HepG2 (cell line): Measurements from ENCODE around the gene SHISA4. TPM values are rescaled to one million over a fixed set of nuclear protein-coding genes. Genes with fewer than 3 reads are reported as not detected.

Experiments used
- ATAC-seq: fragments of 200-7000 bp; cut with Tn5 transposase; 3 replicates; pipeline ENCODE4 v1.9.1; 2020; ENCODE audit warnings: mild to moderate bottlenecking, moderate library complexity
- Bru-seq: library from RNA; stranded (reverse); fragments of 400-500 nt; gene quantifications from one replicate; lab custom pipeline; 2021; lab: Mats Ljungman, UMichigan
- BruChase-seq, 2 experiments: library from RNA; stranded (reverse); fragments of 400-500 nt; gene quantifications; one replicate each; lab custom pipeline; 2021; lab: Mats Ljungman, UMichigan
- BruUV-seq: library from RNA; stranded (reverse); fragments of 400-500 nt; replicated peaks from 2 replicates; lab custom pipeline; 2021; lab: Mats Ljungman, UMichigan
- CTCF ChIA-PET: fragments of 300-600 bp; formaldehyde crosslinking; extraction: SDS; loops from one replicate; lab custom pipeline; 2021; ENCODE audit warnings: low total read pairs, inconsistent platforms, low intra/inter-chr PET ratio; lab: Yijun Ruan, JAX
- POLR2A ChIA-PET: fragments of 350-600 bp; sonication (Branson Sonifier 250); formaldehyde crosslinking; loops from one replicate; lab custom pipeline; 2020; ENCODE audit warnings: antibody characterized with exemption, inconsistent platforms; lab: Yijun Ruan, JAX
- DNase-seq: peaks from one replicate; pipeline ENCODE4 v3.0.0-alpha.2; 2015; ENCODE audit warnings: low spot score
- FAIRE-seq: peaks from 3 replicates; lab custom pipeline; 2011; peaks lifted over from hg19 to GRCh38; lab: Jason Lieb, UNC
- H2AFZ ChIP-seq: one replicate; pipeline ENCODE4 v1.6.1; 2011; ENCODE audit warnings: low read length, inconsistent platforms
- H3K27ac ChIP-seq: fragments of 300-600 bp; 3 replicates; pipeline ENCODE4 v1.8.0; 2011; ENCODE audit warnings: mixed run types, mild to moderate bottlenecking, mixed read lengths, low read length, inconsistent platforms; ENCODE audit not compliant: insufficient read depth; ENCODE audit errors: extremely low read length
- H3K27me3 ChIP-seq, 2 experiments: fragments of 200-600 bp in 1 of 2; 2 replicates in 1 of 2; 3 replicates in 1 of 2; pipeline versions ENCODE4 v1.6.0 to v1.8.0; 2011; ENCODE audit warnings: low read length in 2 of 2, mild to moderate bottlenecking in 2 of 2, moderate library complexity in 2 of 2, inconsistent platforms in 1 of 2; ENCODE audit not compliant: insufficient read depth in 2 of 2, control insufficient read depth in 1 of 2
- H3K36me3 ChIP-seq, 2 experiments: fragments of 200-600 bp in 1 of 2; replicated peaks in 1 of 2; 2 replicates in 1 of 2; 3 replicates in 1 of 2; pipeline versions ENCODE4 v1.5.1 to v1.8.0; 2011; ENCODE audit warnings: low read length in 2 of 2, inconsistent platforms in 1 of 2; ENCODE audit not compliant: insufficient read depth in 2 of 2, control insufficient read depth in 1 of 2
- H3K4me1 ChIP-seq: 2 replicates; pipeline ENCODE4 v1.5.1; 2012; ENCODE audit warnings: low read length, inconsistent platforms; ENCODE audit not compliant: insufficient read depth
- H3K4me2 ChIP-seq: 2 replicates; pipeline ENCODE4 v1.6.0; 2011; ENCODE audit warnings: low read depth, low read length, inconsistent platforms
- H3K4me3 ChIP-seq, 3 experiments: fragments of 200-600 bp in 1 of 3; sonication (generic), shearing (Covaris generic) in 1 of 3; replicated peaks in 1 of 3; 2 replicates each; pipeline ENCODE4 v1.5.1; 2011 to 2016; ENCODE audit warnings: low read length in 3 of 3, inconsistent platforms in 2 of 3, low read depth in 2 of 3, mild to moderate bottlenecking in 2 of 3, control low read depth in 1 of 3, mixed read lengths in 1 of 3; ENCODE audit not compliant: insufficient read depth in 1 of 3
- H3K79me2 ChIP-seq: one replicate; pipeline ENCODE4 v1.6.1; 2011; ENCODE audit warnings: low read length, inconsistent platforms; ENCODE audit not compliant: insufficient read depth
- H3K9ac ChIP-seq: 2 replicates; pipeline ENCODE4 v1.6.0; 2011; ENCODE audit warnings: mild to moderate bottlenecking, low read depth, low read length, inconsistent platforms; ENCODE audit not compliant: insufficient read depth
- H3K9me3 ChIP-seq: 2 replicates; pipeline ENCODE4 v1.5.1; 2012; ENCODE audit warnings: mild to moderate bottlenecking, low read length
- H4K20me1 ChIP-seq: 2 replicates; pipeline ENCODE4 v1.6.0; 2011; ENCODE audit warnings: inconsistent platforms, mild to moderate bottlenecking, low read length, moderate library complexity; ENCODE audit not compliant: insufficient read depth
- ATF1 ChIP-seq: IDR thresholded peaks from 2 replicates; pipeline ENCODE4 v1.6.1; 2016; ENCODE audit warnings: mild to moderate bottlenecking, control low read depth
- GABPB1 ChIP-seq: IDR thresholded peaks from 2 replicates; pipeline ENCODE4 v1.6.1; 2016; ENCODE audit warnings: mild to moderate bottlenecking, missing genetic modification reagents, moderate library complexity, missing compliant biosample characterization
- HNRNPL ChIP-seq: fragments of 200-400 bp; formaldehyde crosslinking; IDR thresholded peaks from 2 replicates; pipeline ENCODE4 v1.6.1; 2017; ENCODE audit warnings: mild to moderate bottlenecking, low read depth, low read length
- IRX3 ChIP-seq: sonication (generic); formaldehyde crosslinking; IDR thresholded peaks from 2 replicates; pipeline ENCODE4 v1.8.1; 2023; ENCODE audit warnings: mild to moderate bottlenecking, low read depth, missing genetic modification reagents, borderline replicate concordance
- XRCC5 ChIP-seq: fragments of 200-400 bp; formaldehyde crosslinking; optimal IDR thresholded peaks from 2 replicates; pipeline ENCODE3; 2017; ENCODE audit warnings: mild to moderate bottlenecking, low read length
- ZFX ChIP-seq: sonication (generic); formaldehyde crosslinking; IDR thresholded peaks from 2 replicates; pipeline ENCODE4 v1.4.0; 2020; ENCODE audit warnings: mild to moderate bottlenecking, low read depth, missing genetic modification reagents, moderate library complexity
- ZNF772 ChIP-seq: sonication (generic); formaldehyde crosslinking; IDR thresholded peaks from 2 replicates; pipeline ENCODE4 v1.5.0; 2020; ENCODE audit warnings: mild to moderate bottlenecking, missing genetic modification reagents
- WGBS: methylation state at CpG from one replicate; pipeline ENCODE4 v1.1.6; 2017; ENCODE audit warnings: low lambda C conversion rate; 5-methylcytosine and 5-hydroxymethylcytosine counted together
- in situ Hi-C: cut with HindIII; loops from 2 replicates; pipeline ENCODE4 v1.10.0; 2017; ENCODE audit warnings: low pct_unique_long_range_greater_than_20kb; ENCODE audit not compliant: extremely low pct_ligation_motif_present
- intact Hi-C: fragments of 100-400 bp; cut with micrococcal nuclease; formaldehyde crosslinking; loops from one replicate; pipeline ENCODE4 v1.10.0; 2022; ENCODE audit not compliant: unreplicated experiment
- long read RNA-seq, 2 experiments: library from RNA in 1 of 2; library from polyadenylated mRNA in 1 of 2; stranded (forward) in 1 of 2; unstranded in 1 of 2; transcript quantifications; one replicate each; pipeline ENCODE4 v2.0.0, GENCODE V29; 2019 to 2022
- polyA minus RNA-seq, 3 experiments: library from RNA; depleted of rRNA, polyadenylated mRNA; stranded (reverse); fragments of >200 nt; gene quantifications; 2 replicates each; pipeline ENCODE4 v1.2.3, GENCODE V29; 2011; ENCODE audit warnings: low replicate concordance in 1 of 3
- polyA plus RNA-seq, 8 experiments: library from polyadenylated mRNA; depleted of rRNA in 3 of 8; stranded (reverse) in 7 of 8; unstranded in 1 of 8; fragments of >200 nt; fragmentation: Illumina TruSeq in 4 of 8; extraction: Trizol in 4 of 8; gene quantifications; 2 replicates each; pipeline versions ENCODE4 v1.2.1 to v1.2.3, GENCODE V29; 2011 to 2016; ENCODE audit warnings: low read depth in 4 of 8, missing spikeins in 1 of 8, mixed read lengths in 1 of 8; ENCODE audit not compliant: insufficient read depth in 1 of 8
- total RNA-seq, 5 experiments: library from RNA; depleted of rRNA; stranded (reverse); fragments of >200 nt; fragmentation: Illumina TruSeq; extraction: Trizol; gene quantifications; 2 replicates each; pipeline ENCODE4 v1.2.3, GENCODE V29; 2016; ENCODE audit warnings: low read depth in 1 of 5
- TF ChIP-seq, protein P1 (sequence below): sonication (generic); formaldehyde crosslinking; IDR thresholded peaks from 2 replicates; pipeline ENCODE4 v1.9.0; 2022; ENCODE audit warnings: low read depth, missing genetic modification reagents
- TF ChIP-seq, protein P2 (sequence below): sonication (generic); formaldehyde crosslinking; IDR thresholded peaks from 2 replicates; pipeline ENCODE4 v1.8.1; 2023; ENCODE audit warnings: missing genetic modification reagents, inconsistent platforms, borderline replicate concordance

The SHISA4 gene, protein sequence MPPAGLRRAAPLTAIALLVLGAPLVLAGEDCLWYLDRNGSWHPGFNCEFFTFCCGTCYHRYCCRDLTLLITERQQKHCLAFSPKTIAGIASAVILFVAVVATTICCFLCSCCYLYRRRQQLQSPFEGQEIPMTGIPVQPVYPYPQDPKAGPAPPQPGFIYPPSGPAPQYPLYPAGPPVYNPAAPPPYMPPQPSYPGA
- total RNA-seq (2016; rRNA removed; fragmentation: Illumina TruSeq; extraction: Trizol), result 0.24 and 0.51 TPM in 2 replicates
- total RNA-seq (2016; cell fraction: cytosol; rRNA removed; fragmentation: Illumina TruSeq; extraction: Trizol; ENCODE audit: low read depth), result 0.97 and 1.8 TPM in 2 replicates
- total RNA-seq (2016; cell fraction: insoluble cytoplasmic fraction; rRNA removed; fragmentation: Illumina TruSeq; extraction: Trizol), result 0.21 and 0.45 TPM in 2 replicates
- 0.86 and 1.4 TPM in 2 replicates for total RNA-seq (2016; cell fraction: membrane; rRNA removed; fragmentation: Illumina TruSeq; extraction: Trizol)
- 0.44 and 0.47 TPM in 2 replicates for total RNA-seq (2016; cell fraction: nucleus; rRNA removed; fragmentation: Illumina TruSeq; extraction: Trizol)
- polyA plus RNA-seq (2011; rRNA removed), result 1.0 and 1.1 TPM in 2 replicates
- polyA plus RNA-seq (2011; cell fraction: cytosol; rRNA removed), result 0.59 and 1.4 TPM in 2 replicates
- polyA plus RNA-seq (2011; cell fraction: nucleus; rRNA removed), result 0.83 and 1.5 TPM in 2 replicates
- 0.17 TPM in 1 of 2 replicates, not detected in the other for polyA plus RNA-seq (2012)
- 2.6 and 3.1 TPM in 2 replicates for polyA plus RNA-seq (2016; cell fraction: cytosol; fragmentation: Illumina TruSeq; extraction: Trizol; ENCODE audit: low read depth)
- 0.36 and 0.81 TPM in 2 replicates for polyA plus RNA-seq (2016; cell fraction: insoluble cytoplasmic fraction; fragmentation: Illumina TruSeq; extraction: Trizol; ENCODE audit: low read depth)
- 2.1 and 2.2 TPM in 2 replicates for polyA plus RNA-seq (2016; cell fraction: membrane; fragmentation: Illumina TruSeq; extraction: Trizol; ENCODE audit: low read depth)
- polyA plus RNA-seq (2016; cell fraction: nucleus; fragmentation: Illumina TruSeq; extraction: Trizol; ENCODE audit: insufficient read depth, low read depth), result 0.72 and 1.3 TPM in 2 replicates
- 1.0 and 5.4 TPM in 2 replicates for polyA minus RNA-seq (2011; rRNA and poly(A)+ RNA removed; ENCODE audit: low replicate concordance)
- polyA minus RNA-seq (2011; cell fraction: cytosol; rRNA and poly(A)+ RNA removed), result not detected in 2 replicates
- polyA minus RNA-seq (2011; cell fraction: nucleus; rRNA and poly(A)+ RNA removed), result not detected in 2 replicates
- Bru-seq, nascent RNA, result percentile 4 among the genes with signal in this experiment
- BruChase-seq, experiment 1, labeled RNA remaining after a 6-hour chase, result percentile 24 among the genes with signal in this experiment
- percentile 21 among the genes with signal in this experiment for BruChase-seq, experiment 2, labeled RNA remaining after a 2-hour chase
- long read RNA-seq, experiment 1, partial matches to known transcripts, result 0 of 1 reads
- long read RNA-seq, experiment 1, other reads (novel, unspliced or antisense), result 0 of 1 reads
- long read RNA-seq, experiment 2, transcript SHISA4-201 (5 exons, 1,341 nt), result major isoform, 5 of 8 reads
- long read RNA-seq, experiment 2, partial matches to known transcripts, result 3 of 8 reads
- long read RNA-seq, experiment 2, other reads (novel, unspliced or antisense), result 0 of 8 reads

DNA sequence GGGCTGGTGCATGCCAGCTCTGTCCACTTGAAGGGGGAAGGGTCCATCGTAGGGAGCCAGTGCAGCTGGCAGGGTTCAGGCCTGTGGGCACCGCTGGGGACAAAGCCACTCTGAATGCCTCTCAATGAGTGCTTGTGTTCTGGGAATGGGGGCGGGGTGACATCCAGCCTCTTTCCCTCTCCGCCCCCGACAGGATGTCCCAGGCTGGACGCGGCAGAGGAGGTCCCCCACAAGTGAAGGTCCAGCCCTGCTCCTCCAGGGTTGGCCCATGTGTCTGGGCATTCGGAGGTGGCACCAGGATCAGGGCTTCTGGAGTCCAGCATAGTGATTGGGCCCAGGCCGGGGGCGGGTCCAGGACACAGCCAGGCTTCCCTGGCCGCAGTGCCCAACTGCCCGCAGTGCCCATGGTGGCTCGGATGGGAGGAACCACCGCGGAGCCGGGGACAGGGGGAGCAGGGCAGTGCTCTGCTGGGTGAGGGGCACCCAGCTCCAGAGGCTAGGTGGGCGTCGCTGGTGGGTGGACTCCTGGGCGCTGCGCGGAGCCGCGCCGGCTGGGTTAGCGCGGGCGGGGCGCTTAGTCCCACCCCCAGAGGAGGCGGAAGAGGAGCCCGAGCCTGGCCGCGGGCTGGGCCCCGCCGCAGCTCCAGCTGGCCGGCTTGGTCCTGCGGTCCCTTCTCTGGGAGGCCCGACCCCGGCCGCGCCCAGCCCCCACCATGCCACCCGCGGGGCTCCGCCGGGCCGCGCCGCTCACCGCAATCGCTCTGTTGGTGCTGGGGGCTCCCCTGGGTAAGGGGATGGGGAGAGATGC is at the start of gene SHISA4:
Gene SHISA4 (plus strand): TSS at position 617 of the 808 bp plus-strand sequence. CDS start 97 bp downstream, at position 714.
- in situ Hi-C loops (no loop called here), intact Hi-C loops (loop anchor here (5.0 kb wide), 1 partner anchor 94 kb away; the partner anchor contains the start of gene RNPEP)
- no peaks in the 10 kb centered on the region for H3K79me2 ChIP-seq
- ChIA-PET CTCF (no interaction called here), POLR2A (no interaction called here)
- peaks cover 5 to 36% of the 10 kb centered on the region in 2 experiments; a peak in 3 of 5 replicates for H3K27me3 ChIP-seq
- ATAC-seq, result peak; percentile 63
- peak within 1 kb of the TSS; percentile 36 for H3K9ac ChIP-seq
- peaks cover 27% of the 10 kb centered on the region for H3K4me1 ChIP-seq
- peak within 1 kb of the TSS; percentile 57 to 75 (median 65) for H3K4me3 ChIP-seq
- WGBS, result 11% methylated on average over 12 of the region's 49 CpGs
- no peak within 1 kb of the TSS for H2AFZ ChIP-seq
- no TSS peak for BruUV-seq
- H3K36me3 ChIP-seq, result no peaks in the 10 kb centered on the region
- H3K9me3 ChIP-seq, result no peaks in the 10 kb centered on the region
- peak within 1 kb of the TSS; percentile 85 for H3K4me2 ChIP-seq
- H3K27ac ChIP-seq, result no peak within 1 kb of the TSS
- peak; percentile 29 for DNase-seq
- no peaks in the 10 kb centered on the region for H4K20me1 ChIP-seq
- no peak for FAIRE-seq
- TF ChIP-seq HNRNPL (peak; percentile 98), XRCC5 (peak; percentile 33), GABPB1 (CRISPR knock-in tag) (0 out of 2 replicates have a peak, but pooled peaks have one; percentile 38), IRX3 (CRISPR knock-in tag) (no peak), ATF1 (CRISPR knock-in tag) (no peak), ZFX (CRISPR knock-in tag) (no peak), ZNF772 (0 out of 2 replicates have a peak, but pooled peaks have one; percentile 20)
- TF ChIP-seq, protein P1, sequence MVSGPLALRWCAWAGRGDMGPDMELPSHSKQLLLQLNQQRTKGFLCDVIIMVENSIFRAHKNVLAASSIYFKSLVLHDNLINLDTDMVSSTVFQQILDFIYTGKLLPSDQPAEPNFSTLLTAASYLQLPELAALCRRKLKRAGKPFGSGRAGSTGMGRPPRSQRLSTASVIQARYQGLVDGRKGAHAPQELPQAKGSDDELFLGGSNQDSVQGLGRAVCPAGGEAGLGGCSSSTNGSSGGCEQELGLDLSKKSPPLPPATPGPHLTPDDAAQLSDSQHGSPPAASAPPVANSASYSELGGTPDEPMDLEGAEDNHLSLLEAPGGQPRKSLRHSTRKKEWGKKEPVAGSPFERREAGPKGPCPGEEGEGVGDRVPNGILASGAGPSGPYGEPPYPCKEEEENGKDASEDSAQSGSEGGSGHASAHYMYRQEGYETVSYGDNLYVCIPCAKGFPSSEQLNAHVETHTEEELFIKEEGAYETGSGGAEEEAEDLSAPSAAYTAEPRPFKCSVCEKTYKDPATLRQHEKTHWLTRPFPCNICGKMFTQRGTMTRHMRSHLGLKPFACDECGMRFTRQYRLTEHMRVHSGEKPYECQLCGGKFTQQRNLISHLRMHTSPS (CRISPR knock-in tag), result peak; percentile 87; the same call in 1 of the 2 replicates
- TF ChIP-seq, protein P2, sequence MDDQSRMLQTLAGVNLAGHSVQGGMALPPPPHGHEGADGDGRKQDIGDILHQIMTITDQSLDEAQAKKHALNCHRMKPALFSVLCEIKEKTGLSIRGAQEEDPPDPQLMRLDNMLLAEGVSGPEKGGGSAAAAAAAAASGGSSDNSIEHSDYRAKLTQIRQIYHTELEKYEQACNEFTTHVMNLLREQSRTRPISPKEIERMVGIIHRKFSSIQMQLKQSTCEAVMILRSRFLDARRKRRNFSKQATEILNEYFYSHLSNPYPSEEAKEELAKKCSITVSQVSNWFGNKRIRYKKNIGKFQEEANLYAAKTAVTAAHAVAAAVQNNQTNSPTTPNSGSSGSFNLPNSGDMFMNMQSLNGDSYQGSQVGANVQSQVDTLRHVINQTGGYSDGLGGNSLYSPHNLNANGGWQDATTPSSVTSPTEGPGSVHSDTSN (CRISPR knock-in tag), result no peak
